HG02981 (cell line): ENCODE results near the gene HMCES.
"Not testable (repeated sequence)": the region's sequence is repeated elsewhere in the genome, so short reads cannot be mapped to it uniquely, and the experiment has no call there.

Experiments
- ATAC-seq: cut with Tn5 transposase; IDR thresholded peaks from one replicate; pipeline ENCODE4 v1.9.1; 2021; ENCODE audit warnings: mild to moderate bottlenecking, moderate library complexity; ENCODE audit not compliant: unreplicated experiment

HMCES gene

GRCh38 chr3:129318921-129319320 lies 40.3 kb downstream of the HMCES start:
- no peak for ATAC-seq

GRCh38 chr3:129320261-129320660 lies 41.6 kb downstream of the HMCES start:
- no peak for ATAC-seq

- no peak for ATAC-seq
These were observed 42.3 kb downstream of the HMCES start for GRCh38 chr3:129320825-129321487.

- no peak for ATAC-seq
These were observed 43.2 kb downstream of the HMCES start for GRCh38 chr3:129321887-129322286.

- ATAC-seq = no peak
These were observed 45.1 kb downstream of the HMCES start for GRCh38 chr3:129323651-129324294.

GRCh38 chr3:129324855-129325254 lies 46.2 kb downstream of the HMCES start:
- no peak for ATAC-seq

GRCh38 chr3:129325383-129325782 lies 46.7 kb downstream of the HMCES start:
- no peak for ATAC-seq

GRCh38 chr3:129326138-129326537 lies 47.5 kb downstream of the HMCES start:
- ATAC-seq = no peak

GRCh38 chr3:129326595-129326994 lies 47.9 kb downstream of the HMCES start:
- ATAC-seq = no peak

- no peak for ATAC-seq
These were observed 48.8 kb downstream of the HMCES start for GRCh38 chr3:129327510-129327909.

GRCh38 chr3:129329858-129330257 lies 51.2 kb downstream of the HMCES start:
- ATAC-seq = no peak

GRCh38 chr3:129330409-129330808 lies 51.7 kb downstream of the HMCES start:
- no peak for ATAC-seq

GRCh38 chr3:129333891-129334290 lies 55.2 kb downstream of the HMCES start:
- no peak for ATAC-seq

GRCh38 chr3:129336093-129336706 lies 57.5 kb downstream of the HMCES start:
- no peak for ATAC-seq

- ATAC-seq = not testable (repeated sequence)
These were observed 59.0 kb downstream of the HMCES start for GRCh38 chr3:129337719-129338118.

GRCh38 chr3:129339186-129339585 lies 60.5 kb downstream of the HMCES start:
- ATAC-seq = not testable (repeated sequence)

GRCh38 chr3:129339833-129340232 lies 61.2 kb downstream of the HMCES start:
- ATAC-seq = not testable (repeated sequence)

- ATAC-seq = no peak
These were observed 62.9 kb downstream of the HMCES start for GRCh38 chr3:129341331-129342141.

- no peak for ATAC-seq
These were observed 65.1 kb downstream of the HMCES start for GRCh38 chr3:129343643-129344360.

- no peak for ATAC-seq
These were observed 66.0 kb downstream of the HMCES start for GRCh38 chr3:129344540-129345220.
